Measurements from ENCODE around the gene CCND1.

The CCND1 gene

GRCh38 chr11:69640995-69641581 lies at the start of gene CCND1:
TSS of gene CCND1 (plus strand) at chr11:69641156. CDS start at chr11:69641314, 158 bp downstream.
- FAIRE-seq = no peak

DNA sequence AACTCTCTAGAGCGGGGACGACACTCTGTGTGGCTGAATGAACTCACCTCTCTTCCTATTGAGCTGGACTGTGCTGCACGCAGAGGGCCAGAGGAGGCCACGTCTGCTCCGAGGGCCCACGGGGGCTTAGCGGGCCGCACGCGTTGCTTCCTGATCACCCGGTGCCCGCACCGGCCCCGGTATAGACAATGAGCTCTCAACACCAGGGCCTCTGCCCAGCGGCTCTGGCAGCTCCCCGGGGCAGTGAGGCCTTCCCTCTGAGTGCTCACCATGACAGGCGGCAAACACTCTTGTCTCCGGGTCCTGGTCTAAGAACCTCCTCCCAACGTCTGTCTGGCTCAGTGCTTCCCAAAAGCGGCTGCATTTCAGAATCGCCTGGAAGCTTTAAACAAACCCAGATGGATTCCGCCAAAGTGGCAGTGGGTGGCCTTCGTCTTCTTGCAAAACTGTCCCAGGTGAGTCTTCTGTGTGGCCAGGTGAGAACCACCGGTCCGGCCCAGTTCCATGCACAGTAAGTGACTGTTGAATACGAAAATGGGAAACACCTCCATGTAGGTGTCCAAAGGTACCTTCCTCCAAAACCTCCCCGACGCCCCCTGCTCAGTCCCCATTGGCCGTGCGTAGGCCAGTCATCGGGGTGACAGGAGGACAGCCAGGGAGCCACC lies 47.8 kb upstream of the CCND1 start:
- FAIRE-seq = no peak

GRCh38 chr11:69593851-69594250 lies 47.1 kb upstream of the CCND1 start:
- FAIRE-seq = no peak

DNA sequence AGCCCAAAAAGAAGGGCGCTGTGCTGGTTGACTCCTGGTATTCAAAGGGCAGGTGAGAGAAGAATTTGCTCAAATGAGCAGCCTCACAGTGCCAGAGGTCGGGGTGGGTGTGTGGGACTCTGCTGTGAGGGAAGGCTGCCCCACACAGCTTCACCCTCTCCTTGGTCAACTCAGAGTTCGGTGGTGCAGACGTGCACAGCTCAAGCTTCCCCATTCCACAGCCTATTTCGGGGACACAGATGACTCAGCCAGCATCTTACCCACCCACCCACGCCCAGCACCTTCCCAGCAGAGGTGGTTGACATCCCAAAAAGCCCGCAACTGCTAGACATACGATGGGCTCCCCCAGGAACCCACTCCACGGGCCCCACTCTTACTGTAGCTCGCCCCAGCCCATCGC lies 46.5 kb upstream of the CCND1 start:
- FAIRE-seq = no peak

DNA sequence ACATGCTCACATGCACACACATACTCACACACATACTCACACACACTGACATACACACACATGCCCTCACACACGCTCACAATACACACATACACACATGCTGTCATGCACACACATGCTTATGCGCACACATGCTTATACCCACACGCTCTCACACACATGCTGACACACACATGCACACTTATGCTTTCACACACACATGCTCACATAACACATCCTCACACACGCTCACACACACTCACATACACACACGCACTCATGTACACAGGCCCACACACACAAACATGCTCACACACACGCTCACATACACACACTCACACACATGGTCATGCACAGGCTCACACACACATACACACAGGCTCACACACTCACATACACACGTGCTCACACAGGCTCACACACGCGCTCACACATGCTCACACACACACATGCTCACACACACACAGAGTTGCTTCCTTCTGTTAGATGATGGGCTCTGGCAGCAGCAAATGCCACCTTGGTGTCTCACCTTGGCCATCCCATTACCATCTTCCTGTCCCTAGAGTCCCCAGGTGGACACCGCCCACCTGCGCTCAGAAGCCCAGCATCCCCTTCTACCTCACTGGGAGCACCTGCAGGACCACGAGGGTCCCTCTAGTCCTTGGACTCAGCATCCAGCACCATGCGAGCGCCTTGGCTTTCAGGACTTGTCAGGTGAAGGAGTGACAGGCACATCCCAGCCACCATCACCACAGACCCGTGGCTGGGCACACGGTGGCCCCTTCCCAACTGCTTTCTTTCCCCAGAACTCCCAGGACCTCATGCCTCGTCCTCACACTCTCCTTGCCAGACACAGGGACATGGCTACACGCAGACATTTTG lies 44.9 kb upstream of the CCND1 start:
- no peak for FAIRE-seq

GRCh38 chr11:69598147-69598546 lies 42.8 kb upstream of the CCND1 start:
- no peak for FAIRE-seq

GRCh38 chr11:69599502-69599901 lies 41.5 kb upstream of the CCND1 start:
- FAIRE-seq = no peak

DNA sequence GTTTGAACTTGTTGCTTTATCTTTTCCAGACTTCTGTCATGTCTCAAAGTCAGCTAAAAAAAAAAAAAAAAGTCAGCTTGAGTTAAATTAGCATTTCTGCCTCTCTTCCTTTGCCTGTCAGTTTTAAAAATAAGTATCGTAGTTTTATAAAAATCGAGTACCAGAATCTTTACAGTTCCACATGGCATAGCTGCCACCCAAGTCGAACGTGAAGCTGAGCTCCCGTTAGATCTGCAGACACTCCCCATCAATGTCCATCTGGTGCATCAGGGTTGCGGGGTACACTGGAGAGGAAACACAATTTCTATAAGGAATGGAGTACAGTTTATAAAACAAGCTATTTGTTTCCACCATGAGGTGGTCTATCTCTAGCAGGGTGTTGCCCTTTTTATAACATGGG lies 41.0 kb upstream of the CCND1 start:
- FAIRE-seq = no peak

DNA sequence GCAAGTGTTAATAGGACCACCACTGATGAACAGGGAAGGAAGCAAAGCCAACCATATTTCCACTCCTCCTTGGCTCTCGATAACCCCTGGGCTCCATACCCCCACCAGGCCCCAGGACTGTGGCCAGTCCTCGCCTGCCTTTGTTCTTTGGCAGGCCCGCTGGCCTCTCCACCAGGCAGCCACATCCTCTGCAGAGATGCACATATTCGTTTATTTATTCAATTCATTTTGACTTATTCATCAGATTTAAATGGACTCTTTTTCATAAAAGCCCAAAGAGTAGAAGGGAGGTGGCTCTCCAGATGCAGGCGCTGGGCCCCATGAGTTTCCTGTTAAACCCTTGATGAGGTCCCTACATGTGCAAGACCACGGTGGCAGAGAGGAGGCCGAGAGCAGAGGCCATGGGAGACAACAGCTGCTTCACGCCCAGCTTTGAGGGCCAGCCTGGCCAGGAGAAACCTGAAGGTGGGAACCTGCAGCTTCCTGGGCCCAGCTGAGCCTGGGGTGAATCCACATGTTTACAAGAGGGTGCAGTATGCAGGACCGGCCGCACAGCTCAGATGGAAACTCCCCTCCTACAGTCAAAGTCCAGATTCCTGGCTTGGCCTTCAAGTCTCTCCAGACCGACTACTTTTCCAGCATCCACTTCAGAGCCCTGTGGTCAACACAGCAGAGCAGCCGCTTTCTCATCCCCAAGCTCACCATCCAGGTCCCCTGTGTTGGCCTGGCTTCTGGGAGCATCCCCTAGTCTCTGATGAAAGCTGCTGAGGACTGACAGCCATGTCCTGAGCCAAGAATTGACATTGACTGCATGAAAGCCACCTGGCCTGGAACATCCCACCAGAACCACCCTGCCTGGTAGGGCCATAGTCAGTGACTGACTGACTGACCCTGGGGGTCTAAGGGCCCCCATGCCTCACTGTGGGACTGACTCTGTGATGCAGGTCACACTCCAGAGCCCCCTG lies 39.7 kb upstream of the CCND1 start:
- FAIRE-seq = no peak

- no peak for FAIRE-seq
Observed at GRCh38 chr11:69603111-69603836, 37.7 kb upstream of the CCND1 start.

DNA sequence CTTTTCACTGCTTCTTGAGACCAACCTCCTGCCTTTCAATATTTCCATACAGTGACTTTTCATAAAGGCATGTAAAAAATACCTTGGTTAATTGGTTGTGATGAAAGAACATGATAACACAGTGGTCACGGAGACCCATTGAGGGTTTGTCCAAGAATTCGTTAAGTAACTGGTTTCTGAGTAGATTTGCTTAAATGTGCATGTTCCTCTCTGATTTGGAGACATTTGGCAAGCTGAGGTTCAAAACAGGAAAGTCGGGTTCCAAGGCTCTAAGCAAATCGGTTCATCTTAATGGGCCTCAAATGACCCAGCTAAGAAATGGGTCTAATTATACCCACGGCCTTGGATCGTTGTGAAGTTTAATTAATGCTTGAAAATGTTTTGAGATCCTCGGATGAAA lies 36.9 kb upstream of the CCND1 start:
- no peak for FAIRE-seq

- FAIRE-seq = no peak
Observed at GRCh38 chr11:69605737-69606526, 35.0 kb upstream of the CCND1 start.

DNA sequence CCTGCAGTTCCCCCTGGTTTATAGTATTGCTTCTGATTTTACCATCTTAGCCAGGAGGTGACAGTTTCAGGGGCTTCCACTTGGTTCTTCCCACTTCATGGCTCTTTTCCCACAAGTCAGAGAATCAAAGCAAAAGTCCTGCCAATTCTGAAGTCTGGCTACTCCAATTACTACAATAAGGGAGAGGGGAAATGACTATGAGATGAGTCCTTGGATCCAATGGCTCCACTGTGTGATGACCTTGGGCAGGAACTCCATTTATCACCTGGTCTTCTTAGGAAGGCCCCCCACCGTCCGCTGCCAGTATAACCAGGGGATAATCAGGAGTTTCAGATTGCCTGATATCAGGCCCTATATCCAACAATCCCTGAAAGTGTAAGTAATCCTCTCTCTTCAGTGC lies 31.6 kb upstream of the CCND1 start:
- FAIRE-seq = no peak

DNA sequence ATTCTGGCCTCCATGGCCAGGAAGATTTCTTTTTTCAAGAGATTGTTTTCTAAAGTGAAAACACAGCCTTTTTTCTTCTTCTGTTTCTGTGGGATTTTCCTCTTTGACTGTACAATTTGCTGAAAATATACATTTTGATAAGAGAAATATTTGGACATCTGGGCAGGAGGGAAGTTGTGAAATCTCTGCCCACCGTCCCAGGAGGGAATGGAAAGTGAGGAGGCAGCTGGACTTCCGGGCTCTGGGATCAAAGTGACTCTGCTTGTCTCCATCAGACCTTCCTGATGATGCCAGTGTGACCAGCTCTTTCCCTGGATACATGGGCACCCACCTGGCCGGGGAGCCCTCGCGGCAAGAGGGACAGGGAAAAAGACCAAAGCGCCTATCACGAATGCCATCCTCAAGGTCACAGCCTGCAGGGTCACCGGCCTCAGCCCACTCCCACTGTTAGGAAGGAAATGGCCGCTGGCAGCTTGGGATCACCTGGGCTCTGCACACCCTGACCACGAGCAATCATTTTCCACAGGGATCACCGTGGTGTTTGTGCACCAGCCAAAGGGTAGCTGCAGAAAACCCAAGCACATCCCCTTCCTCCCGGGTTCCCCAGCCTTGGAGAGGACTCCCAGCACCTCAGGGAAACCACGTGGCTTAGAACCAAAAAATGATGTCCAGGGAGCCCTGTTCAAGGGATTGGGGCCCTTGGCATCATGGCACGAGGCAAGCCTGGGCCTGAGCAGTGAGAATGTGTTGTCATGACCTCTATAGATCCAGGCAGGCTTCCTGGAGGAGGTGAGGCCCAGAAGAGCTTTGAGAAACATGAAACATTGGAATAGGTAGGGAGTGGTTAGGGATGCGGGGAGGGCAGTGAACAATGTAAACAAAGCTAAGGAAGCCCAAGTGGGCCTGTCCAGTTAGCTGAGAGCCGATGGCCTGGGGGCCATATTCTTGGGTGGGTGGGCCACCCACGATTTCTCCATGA lies 29.1 kb upstream of the CCND1 start:
- FAIRE-seq = no peak

GRCh38 chr11:69613594-69613993 lies 27.4 kb upstream of the CCND1 start:
- no peak for FAIRE-seq

- FAIRE-seq = no peak
Observed at GRCh38 chr11:69614085-69614484, 26.9 kb upstream of the CCND1 start.

DNA sequence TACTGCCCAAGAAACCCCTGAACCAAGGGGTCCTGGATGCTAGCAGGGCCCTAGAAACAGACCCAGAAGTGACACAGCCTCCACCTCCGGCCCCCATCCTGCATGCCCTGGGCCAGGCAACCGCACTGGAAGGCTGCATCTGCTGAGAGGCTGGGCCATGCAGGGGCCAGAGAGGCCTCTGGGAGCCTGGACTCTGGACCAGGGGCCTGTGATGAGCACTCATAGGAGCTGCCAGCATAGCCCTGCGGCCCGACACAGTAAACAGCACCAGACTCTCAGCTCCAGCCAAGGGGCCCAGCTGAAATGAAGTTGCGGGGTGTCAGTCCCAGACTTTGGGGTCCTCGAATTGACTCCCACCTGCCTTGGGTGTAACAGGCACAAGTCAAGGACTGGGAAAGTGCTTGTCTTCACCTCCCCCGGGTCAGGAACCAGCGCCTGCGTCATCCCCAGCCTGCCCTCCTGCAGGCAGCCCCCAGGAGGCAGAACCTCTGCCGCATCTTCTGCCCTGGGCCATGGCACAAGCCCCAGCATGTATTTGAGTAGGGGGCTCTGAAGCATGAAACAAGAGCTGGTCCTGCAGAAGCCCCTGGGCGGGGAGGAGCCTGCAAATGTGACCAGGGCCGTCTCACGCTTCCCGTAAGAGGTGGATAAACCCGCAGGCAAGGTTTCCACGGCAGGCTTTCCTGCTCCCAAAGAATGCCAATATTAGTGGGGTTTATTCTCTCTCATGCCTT lies 25.2 kb upstream of the CCND1 start:
- FAIRE-seq = no peak

DNA sequence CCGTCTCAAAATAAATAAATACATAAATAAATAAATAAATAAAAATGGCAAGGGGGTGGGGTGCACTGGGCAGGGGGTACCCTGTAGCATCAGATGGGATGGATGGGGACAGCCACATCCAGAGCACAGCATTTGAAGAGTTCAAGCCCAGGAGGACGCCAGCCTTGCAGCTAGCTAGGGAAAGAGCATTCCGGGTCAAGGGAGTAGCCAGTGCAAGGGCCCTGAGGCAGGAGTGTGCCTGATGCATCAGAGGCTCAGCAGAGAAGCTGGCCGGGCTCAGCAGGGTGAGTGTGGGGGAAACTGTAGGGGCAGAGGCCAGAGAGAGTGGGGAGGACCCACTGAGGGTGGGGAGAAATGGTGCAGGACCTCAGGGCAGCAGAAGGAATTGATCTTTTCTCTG lies 23.7 kb upstream of the CCND1 start:
- FAIRE-seq = no peak

DNA sequence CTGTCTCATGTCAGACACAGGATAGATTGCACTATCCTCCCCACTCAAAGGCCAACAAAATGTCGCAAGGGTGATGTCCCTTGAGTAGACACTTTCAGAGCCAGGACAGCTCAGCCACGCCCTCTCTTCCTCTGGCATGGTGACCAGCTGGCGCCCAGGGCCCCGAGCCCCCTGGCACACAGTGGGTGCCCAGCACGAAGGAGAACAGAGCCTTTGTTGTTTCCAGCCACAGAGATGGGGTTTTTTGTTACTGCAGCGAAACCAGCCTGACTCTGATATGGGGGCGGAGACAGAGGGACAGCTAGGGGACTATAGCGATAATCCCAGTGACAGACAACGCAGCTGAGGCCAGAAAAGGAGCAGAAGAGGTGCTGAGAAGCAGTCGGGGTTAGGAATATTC lies 23.3 kb upstream of the CCND1 start:
- FAIRE-seq = no peak
